Tibial nerve (tissue), 4 donors: ENCODE data around the gene PYM1. TPM values are rescaled to one million over a fixed set of nuclear protein-coding genes. Genes with fewer than 3 reads are reported as not detected.

Experiments used
- DNase-seq, 2 donors: peaks; one replicate each; pipeline ENCODE4 v3.0.0-alpha.2; 2019; ENCODE audit warnings: low spot score in 2 of 2
- H3K27ac ChIP-seq, 4 donors: fragments of 200-600 bp; sonication (generic) in 3 of 4; one replicate each; pipeline ENCODE4 v1.5.1; 2017 to 2019; ENCODE audit warnings: mild to moderate bottlenecking in 1 of 4
- H3K27me3 ChIP-seq, 2 donors: fragments of 200-600 bp; sonication (generic) in 1 of 2; one replicate each; pipeline versions ENCODE4 v1.5.1 to v1.6.0; 2017 to 2019
- H3K36me3 ChIP-seq, 3 donors: fragments of 200-600 bp; sonication (generic); one replicate each; pipeline ENCODE4 v1.5.1; 2018 to 2019
- H3K4me1 ChIP-seq, 4 donors: fragments of 200-600 bp; sonication (generic) in 3 of 4; one replicate each; pipeline ENCODE4 v1.5.1; 2017 to 2019
- H3K4me3 ChIP-seq, 4 donors: fragments of 200-600 bp; sonication (generic) in 3 of 4; one replicate each; pipeline ENCODE4 v1.5.1; 2017 to 2019; ENCODE audit warnings: mild to moderate bottlenecking in 1 of 4, moderate library complexity in 1 of 4
- H3K9me3 ChIP-seq, 4 donors: fragments of 200-600 bp; sonication (generic) in 3 of 4; one replicate each; pipeline ENCODE4 v1.5.1; 2017 to 2019
- EP300 ChIP-seq, 2 donors: sonication (generic); formaldehyde crosslinking; IDR thresholded peaks; one replicate each; pipeline ENCODE4 v1.6.1; 2017; ENCODE audit warnings: antibody characterized with exemption in 2 of 2, mild to moderate bottlenecking in 1 of 2
- POLR2A ChIP-seq, 2 donors: fragments of 450-650 bp; IDR thresholded peaks; one replicate each; pipeline ENCODE4 v1.6.1; 2017; ENCODE audit warnings: antibody characterized with exemption in 2 of 2, mild to moderate bottlenecking in 2 of 2, moderate library complexity in 2 of 2
- WGBS, 2 donors: methylation state at CpG; one replicate each; pipeline ENCODE4 v1.1.5; 2018; 5-methylcytosine and 5-hydroxymethylcytosine counted together
- total RNA-seq, 4 donors: library from RNA; depleted of rRNA; stranded (reverse); fragments of >200 nt; gene quantifications; one replicate each; pipeline ENCODE4 v1.1.0, GENCODE V29; 2016
- TF ChIP-seq, protein P1 (sequence below), 5 experiments: fragments of 200-600 bp in 3 of 5; fragments of 450-650 bp in 2 of 5; sonication (generic) in 3 of 5; IDR thresholded peaks; one replicate each; pipeline ENCODE4 v1.5.1; 2016 to 2019; ENCODE audit warnings: antibody characterized with exemption in 5 of 5, mild to moderate bottlenecking in 3 of 5, moderate library complexity in 2 of 5

Gene PYM1
- total RNA-seq, 4 donors from 2014 or later, result 25.3 to 53.4 (median 39.9) TPM

- no peak for DNase-seq
- no peaks in the 10 kb centered on the region for H3K9me3 ChIP-seq
- H3K4me1 ChIP-seq, result no peaks in the 10 kb centered on the region
- H3K4me3 ChIP-seq, result no peak overlapping the region
- no peak for TF ChIP-seq EP300 (IDR thresholded peaks at IDR 0.05)
- TF ChIP-seq, protein P1, sequence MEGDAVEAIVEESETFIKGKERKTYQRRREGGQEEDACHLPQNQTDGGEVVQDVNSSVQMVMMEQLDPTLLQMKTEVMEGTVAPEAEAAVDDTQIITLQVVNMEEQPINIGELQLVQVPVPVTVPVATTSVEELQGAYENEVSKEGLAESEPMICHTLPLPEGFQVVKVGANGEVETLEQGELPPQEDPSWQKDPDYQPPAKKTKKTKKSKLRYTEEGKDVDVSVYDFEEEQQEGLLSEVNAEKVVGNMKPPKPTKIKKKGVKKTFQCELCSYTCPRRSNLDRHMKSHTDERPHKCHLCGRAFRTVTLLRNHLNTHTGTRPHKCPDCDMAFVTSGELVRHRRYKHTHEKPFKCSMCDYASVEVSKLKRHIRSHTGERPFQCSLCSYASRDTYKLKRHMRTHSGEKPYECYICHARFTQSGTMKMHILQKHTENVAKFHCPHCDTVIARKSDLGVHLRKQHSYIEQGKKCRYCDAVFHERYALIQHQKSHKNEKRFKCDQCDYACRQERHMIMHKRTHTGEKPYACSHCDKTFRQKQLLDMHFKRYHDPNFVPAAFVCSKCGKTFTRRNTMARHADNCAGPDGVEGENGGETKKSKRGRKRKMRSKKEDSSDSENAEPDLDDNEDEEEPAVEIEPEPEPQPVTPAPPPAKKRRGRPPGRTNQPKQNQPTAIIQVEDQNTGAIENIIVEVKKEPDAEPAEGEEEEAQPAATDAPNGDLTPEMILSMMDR (IDR thresholded peaks at IDR 0.05), result no peak
- no peak for TF ChIP-seq POLR2A (IDR thresholded peaks at IDR 0.05)
- peaks cover 0 to 34% (median 6%) of the 10 kb centered on the region in 3 donors for H3K36me3 ChIP-seq
- no peaks in the 10 kb centered on the region for H3K27me3 ChIP-seq
- WGBS, 2 donors, result 30 to 34% methylated on average over 2 of the region's 2 CpGs
- H3K27ac ChIP-seq, result no peak overlapping the region
Measured at GRCh38 chr12:55899082-55899481, 28.6 kb downstream of the PYM1 start.

DNA sequence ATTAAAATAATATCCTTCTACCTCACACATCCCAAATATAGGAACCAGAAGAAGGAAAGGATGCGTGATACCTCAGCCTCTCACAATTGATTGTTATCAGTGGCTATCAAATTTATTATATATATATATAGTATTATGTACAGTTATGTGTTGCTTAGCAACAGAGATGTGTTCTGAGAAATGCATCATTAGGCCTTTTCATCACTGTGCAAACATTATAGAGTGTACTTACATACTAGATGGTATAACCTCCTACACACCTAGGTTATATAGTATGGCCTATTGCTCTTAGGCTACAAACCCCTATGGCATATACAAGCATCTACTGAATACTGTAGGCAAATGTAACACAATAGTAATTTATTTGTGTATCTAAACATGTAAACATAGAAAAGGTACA, 34.0 kb downstream of the PYM1 start:
- H3K9me3 ChIP-seq, result no peaks in the 10 kb centered on the region
- TF ChIP-seq, protein P1 (IDR thresholded peaks at IDR 0.05), result no peak
- TF ChIP-seq POLR2A (IDR thresholded peaks at IDR 0.05) (no peak), EP300 (IDR thresholded peaks at IDR 0.05) (no peak)
- H3K36me3 ChIP-seq, result no peaks in the 10 kb centered on the region
- DNase-seq, result no peak
- no peak overlapping the region for H3K27ac ChIP-seq
- no peak overlapping the region for H3K4me3 ChIP-seq
- WGBS, 2 donors, result 95 to 97% methylated on average over 1 of the region's 1 CpG
- H3K27me3 ChIP-seq, result no peaks in the 10 kb centered on the region
- H3K4me1 ChIP-seq, result no peaks in the 10 kb centered on the region

DNA sequence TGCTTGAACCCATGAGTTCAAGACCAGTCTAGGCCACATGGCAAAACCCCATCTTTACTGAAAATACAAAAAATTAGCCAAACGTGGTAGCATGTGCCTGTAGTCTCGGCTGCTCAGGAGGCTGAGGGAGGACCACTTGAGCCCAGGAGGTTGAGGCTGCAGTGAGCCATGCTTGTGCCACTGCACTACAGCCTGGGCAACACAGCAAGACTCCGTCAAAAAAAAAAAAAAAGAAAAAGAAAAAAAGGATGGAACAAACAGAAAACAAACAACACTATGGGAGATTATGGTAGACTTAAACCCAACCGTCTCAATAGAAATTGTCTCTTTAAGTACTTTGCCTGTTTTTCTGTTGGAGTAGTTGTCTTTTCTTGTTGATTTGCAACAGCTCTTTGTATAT, 36.4 kb downstream of the PYM1 start:
- H3K4me3 ChIP-seq, result no peak overlapping the region
- WGBS, 2 donors, result 93 to 96% methylated on average over 4 of the region's 4 CpGs
- H3K9me3 ChIP-seq, result no peaks in the 10 kb centered on the region
- no peaks in the 10 kb centered on the region for H3K27me3 ChIP-seq
- no peak for DNase-seq
- H3K36me3 ChIP-seq, result no peaks in the 10 kb centered on the region
- no peaks in the 10 kb centered on the region for H3K4me1 ChIP-seq
- TF ChIP-seq EP300 (IDR thresholded peaks at IDR 0.05), result no peak
- no peak overlapping the region for H3K27ac ChIP-seq

DNA sequence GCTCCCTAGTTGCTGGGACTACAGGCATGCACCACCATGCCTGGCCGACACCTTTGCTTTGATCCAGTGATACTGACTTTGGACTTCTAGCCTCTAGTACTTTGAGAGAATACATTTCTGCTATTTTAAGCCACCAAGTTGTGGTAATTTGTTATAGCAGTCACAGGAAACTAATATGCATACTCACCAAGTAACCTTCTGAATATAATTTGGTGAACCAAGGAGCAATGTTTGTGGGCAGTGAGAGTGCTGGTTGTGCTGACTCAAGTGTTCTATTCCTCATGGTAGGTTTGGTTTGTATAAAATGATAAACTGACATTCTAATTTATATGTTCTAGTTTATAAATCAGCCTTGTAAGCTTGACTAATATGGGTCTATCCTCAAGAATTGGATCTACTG, 42.6 kb downstream of the PYM1 start:
- WGBS, 2 donors, result 95 to 100% methylated on average over 1 of the region's 1 CpG
- Histone ChIP-seq H3K36me3 (no peaks in the 10 kb centered on the region), H3K27ac (no peak overlapping the region), H3K4me1 (no peaks in the 10 kb centered on the region), H3K9me3 (no peaks in the 10 kb centered on the region), H3K4me3 (no peak overlapping the region), H3K27me3 (no peaks in the 10 kb centered on the region)
- TF ChIP-seq, protein P1 (IDR thresholded peaks at IDR 0.05), result no peak
- TF ChIP-seq EP300 (IDR thresholded peaks at IDR 0.05) (no peak), POLR2A (IDR thresholded peaks at IDR 0.05) (no peak)
- DNase-seq, result no peak

- H3K4me3 ChIP-seq, result no peak overlapping the region
- no peak overlapping the region for H3K27ac ChIP-seq
- TF ChIP-seq, protein P1 (IDR thresholded peaks at IDR 0.05), result no peak
- TF ChIP-seq EP300 (IDR thresholded peaks at IDR 0.05), result no peak
- no peak for TF ChIP-seq POLR2A (IDR thresholded peaks at IDR 0.05)
- no peaks in the 10 kb centered on the region for H3K4me1 ChIP-seq
- no peaks in the 10 kb centered on the region for H3K36me3 ChIP-seq
- H3K27me3 ChIP-seq, result no peaks in the 10 kb centered on the region
- DNase-seq, result no peak
- peaks cover 0 to 7% (median 0%) of the 10 kb centered on the region in 4 donors for H3K9me3 ChIP-seq
Measured at GRCh38 chr12:55877824-55878223, 49.9 kb downstream of the PYM1 start.
